IPS-18c (cell line): ENCODE results near the gene AHI1.

Source experiments
- H3K4me3 ChIP-seq: 2 replicates; pipeline ENCODE4 v1.7.0; 2013; ENCODE audit warnings: low read depth, mild to moderate bottlenecking, low read length, moderate library complexity; ENCODE audit not compliant: insufficient read depth
- H3K9me3 ChIP-seq: one replicate; pipeline ENCODE4 v1.6.1; 2013; ENCODE audit warnings: mild to moderate bottlenecking, low read length, moderate library complexity; ENCODE audit not compliant: control insufficient read depth, insufficient read depth

The AHI1 gene

DNA sequence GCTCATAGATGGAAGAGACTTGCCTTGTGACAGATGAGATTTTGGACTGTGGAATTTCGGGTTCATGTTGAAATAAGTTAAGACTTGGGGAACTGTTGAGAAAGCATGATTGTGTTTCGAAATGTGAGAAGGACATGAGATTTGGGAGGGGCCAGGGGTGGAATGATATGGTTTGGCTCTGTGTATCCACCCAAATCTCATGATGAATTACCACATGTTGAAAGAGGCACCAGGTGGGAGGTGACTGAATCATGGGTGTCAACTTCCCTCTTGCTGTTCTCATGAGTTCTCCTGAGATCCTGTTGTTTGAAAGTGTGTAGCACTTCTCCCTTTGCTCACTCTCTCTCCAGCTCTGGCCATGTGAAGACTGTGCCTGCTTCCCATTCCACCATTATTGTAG lies 17.9 kb downstream of the AHI1 start:
- H3K9me3 ChIP-seq = peaks cover 13% of the 10 kb centered on the region
- no peak overlapping the region for H3K4me3 ChIP-seq

DNA sequence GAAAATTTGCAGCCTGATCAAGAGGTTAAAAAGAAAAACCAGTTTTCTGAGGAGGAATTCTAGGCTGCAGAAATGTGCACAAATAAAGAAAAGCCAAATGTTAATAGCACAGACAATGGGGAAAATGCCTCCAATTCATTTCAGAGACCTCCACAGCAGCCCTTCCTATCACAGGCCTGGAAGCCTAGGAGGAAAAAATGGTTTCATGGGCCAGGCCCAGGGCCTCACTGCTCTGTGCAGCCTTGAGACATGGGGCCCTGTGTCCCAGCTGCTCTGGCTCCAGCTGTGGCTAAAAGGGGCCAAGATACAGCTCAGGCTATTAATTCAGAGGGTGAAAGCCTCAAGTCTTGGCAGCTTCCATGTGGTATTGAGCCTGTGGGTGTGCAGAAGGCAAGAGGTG lies 18.9 kb downstream of the AHI1 start:
- Histone ChIP-seq H3K4me3 (no peak overlapping the region), H3K9me3 (peaks cover 11% of the 10 kb centered on the region)

DNA sequence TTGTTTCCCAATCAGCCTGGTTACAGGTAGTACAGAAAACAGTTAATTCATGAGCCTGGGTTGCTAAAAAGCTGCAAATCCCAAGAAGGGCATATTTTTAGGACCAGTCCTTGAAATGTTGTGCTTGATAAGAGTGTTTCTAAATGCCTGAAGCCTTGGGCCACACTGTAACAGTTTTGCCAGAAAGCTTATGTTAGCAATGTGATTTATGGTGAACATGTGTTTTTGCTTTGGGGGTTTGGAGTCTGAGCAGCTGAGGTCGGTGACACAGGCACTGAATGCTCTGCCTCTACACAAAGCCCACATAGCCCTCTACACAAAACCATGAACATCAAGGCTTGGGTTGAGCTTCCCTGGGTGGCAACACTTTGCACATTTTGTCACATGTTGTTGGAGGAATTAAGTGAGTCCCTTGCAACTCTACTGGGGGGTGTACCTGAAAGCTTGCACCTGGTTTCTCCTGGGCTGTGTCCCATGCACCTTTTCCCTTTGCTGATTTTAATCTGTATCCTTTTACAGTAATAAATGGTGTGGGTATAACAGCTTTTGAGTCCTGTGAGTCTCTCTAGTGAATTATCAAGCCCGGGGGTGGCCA lies 22.2 kb downstream of the AHI1 start:
- H3K4me3 ChIP-seq = no peak overlapping the region
- H3K9me3 ChIP-seq = peaks cover 9% of the 10 kb centered on the region

DNA sequence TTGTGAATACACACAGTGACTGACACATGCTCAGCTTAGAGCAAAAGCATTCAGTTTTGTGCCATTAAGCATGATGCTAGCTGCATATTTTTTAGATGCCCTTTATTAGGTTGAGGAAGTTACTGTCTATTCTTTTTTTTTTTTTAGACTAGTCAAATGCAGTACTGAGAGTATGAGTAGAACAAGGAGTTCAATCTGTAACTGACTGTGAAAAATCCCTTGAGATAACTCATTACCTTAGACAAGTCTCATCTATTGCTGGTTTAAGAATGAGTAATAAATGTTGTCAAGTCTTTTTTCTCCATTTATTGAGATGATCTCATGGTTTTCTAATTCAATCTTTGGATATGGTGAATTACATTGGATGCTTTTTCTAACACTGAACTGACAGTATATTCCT lies 23.2 kb downstream of the AHI1 start:
- H3K9me3 ChIP-seq = peaks cover 2% of the 10 kb centered on the region
- H3K4me3 ChIP-seq = no peak overlapping the region

DNA sequence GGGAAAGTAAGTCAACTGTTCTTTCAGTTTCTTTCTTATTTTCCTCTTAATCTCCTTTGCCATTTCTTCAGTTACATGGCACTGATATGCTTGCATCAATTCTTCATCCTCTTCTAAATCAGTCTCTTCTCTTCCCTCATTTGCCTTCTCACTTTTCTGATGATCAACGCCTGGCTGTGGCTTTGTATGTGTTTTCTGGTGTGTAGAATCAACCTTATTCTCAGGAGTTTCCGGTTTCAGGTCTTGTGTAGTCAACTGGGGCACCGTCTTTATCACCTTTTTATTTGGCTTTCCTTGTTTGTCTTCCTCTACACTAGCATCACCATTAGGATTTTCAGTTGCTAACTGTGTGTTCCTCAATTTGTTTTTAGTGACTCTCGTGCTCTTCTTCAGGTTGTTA lies 31.6 kb downstream of the AHI1 start:
- no peak overlapping the region for H3K4me3 ChIP-seq
- H3K9me3 ChIP-seq = no peaks in the 10 kb centered on the region

DNA sequence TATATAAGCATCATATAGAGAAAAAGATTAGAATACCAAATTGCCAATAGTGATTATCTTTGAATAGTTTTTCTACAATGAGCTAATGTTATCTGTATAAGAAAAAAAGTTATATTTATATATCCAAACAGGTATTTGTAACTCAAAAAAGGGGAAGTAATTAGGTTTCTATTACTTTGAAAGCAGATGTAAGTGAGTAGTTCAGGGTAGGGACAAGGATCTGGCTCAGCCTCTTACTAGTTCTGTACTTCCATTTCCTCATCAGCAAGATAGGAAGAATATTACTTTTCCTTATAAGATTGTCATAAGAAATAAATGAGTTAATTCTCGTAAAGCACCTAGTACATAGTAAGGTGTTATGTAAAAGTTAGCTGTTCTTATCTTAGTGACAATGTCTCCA lies 32.2 kb downstream of the AHI1 start:
- H3K4me3 ChIP-seq = no peak overlapping the region
- H3K9me3 ChIP-seq = no peaks in the 10 kb centered on the region

DNA sequence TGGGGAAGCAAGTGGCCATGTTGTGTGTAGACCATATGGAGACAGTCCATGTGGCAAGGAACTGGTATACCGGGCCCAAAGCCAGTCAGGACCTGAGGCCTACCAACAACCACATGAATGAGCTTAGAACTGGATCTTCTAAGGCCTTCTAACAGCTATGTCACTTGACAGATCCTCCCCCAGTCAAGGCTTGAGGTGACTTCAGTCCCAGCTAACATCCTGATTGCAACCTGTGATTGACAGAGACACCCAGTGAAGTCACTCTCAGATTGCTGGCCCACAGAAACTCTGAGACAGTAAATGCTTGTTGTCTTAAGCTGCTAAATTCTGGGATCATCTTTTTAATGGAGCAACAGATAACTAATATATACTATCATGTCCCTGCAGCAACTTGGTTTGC lies 32.9 kb downstream of the AHI1 start:
- no peaks in the 10 kb centered on the region for H3K9me3 ChIP-seq
- no peak overlapping the region for H3K4me3 ChIP-seq

DNA sequence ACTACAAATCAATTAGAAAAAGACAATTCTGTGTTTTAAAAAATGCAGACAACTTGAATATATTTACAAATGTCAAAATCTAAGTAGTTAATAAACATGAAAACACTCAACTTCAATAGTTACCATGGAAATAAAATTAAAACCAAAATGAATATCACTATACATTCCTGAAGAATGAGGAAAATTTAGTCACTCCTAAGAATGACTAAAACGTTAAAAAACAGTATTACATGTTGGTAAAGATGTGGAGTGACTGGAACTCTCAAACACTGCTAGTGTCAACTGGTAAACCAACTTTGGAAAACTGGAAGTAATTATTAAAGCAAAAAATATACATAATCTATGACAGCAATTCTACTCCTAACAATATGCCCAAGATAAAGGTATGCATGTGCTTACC lies 36.3 kb downstream of the AHI1 start:
- Histone ChIP-seq H3K4me3 (no peak overlapping the region), H3K9me3 (no peaks in the 10 kb centered on the region)

DNA sequence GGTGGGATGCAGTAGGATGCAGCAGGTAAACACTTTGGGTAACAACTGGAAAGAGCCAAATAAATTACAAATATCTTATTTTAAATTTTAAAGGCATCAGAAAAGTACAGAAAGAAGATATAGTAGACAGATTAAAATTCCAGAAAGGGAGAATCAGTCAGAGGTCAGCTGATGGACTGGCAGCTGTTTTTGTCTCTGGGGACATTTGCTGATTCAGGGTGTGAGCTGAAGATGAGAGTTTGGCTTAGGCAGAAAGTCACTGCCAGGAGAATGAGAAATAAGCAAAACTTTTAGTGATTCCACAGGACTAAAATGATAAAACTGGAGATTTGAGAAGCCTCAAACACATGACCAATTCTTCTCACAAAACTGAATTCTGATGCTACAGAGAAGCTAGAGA lies 39.5 kb downstream of the AHI1 start:
- Histone ChIP-seq H3K4me3 (no peak overlapping the region), H3K9me3 (no peaks in the 10 kb centered on the region)

DNA sequence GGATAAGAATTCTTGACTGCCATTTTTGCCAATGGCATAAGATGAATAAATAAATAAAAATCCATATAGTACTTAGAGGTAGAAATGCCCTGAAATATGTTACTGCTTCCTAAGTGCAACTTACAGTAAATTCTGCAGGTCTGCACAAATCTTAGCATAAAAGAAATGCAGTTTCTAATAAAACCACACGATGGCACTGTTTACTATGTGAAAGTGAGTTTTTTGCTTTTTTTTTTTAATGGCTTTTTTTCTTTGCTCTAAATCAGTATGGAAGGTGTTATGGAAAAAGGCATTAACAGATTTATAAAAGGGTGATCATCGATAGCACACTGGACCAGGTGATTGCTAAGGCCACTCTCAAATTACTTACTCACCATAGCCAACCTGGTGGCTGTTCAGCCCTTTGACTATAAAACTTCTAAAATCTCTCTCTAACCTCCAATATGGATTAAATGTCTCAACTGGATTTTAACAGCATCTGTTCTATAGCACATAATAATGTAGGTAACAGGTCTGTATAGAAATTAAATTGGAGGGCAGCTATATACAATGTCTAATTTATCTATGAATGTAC lies 45.8 kb downstream of the AHI1 start:
- Histone ChIP-seq H3K4me3 (no peak overlapping the region), H3K9me3 (no peaks in the 10 kb centered on the region)

DNA sequence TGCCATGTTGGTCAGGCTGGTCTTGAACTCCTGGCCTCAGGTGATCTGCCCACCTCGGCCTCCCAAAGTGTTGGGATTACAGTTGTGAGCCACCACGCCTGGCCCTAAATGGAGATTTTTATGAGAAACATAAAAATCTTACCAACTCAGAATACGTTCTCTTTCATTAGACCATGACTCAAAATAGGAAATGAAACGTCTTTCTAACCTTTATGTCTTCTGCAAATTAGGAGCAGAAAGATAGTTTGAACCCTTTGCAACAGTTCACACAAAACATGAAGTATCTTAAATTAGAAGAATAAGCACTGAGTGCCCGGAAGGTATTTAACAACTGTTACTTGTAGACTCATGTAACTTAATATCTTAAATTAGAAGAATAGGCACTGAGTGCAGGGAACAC lies 48.3 kb downstream of the AHI1 start:
- no peak overlapping the region for H3K4me3 ChIP-seq
- no peaks in the 10 kb centered on the region for H3K9me3 ChIP-seq

DNA sequence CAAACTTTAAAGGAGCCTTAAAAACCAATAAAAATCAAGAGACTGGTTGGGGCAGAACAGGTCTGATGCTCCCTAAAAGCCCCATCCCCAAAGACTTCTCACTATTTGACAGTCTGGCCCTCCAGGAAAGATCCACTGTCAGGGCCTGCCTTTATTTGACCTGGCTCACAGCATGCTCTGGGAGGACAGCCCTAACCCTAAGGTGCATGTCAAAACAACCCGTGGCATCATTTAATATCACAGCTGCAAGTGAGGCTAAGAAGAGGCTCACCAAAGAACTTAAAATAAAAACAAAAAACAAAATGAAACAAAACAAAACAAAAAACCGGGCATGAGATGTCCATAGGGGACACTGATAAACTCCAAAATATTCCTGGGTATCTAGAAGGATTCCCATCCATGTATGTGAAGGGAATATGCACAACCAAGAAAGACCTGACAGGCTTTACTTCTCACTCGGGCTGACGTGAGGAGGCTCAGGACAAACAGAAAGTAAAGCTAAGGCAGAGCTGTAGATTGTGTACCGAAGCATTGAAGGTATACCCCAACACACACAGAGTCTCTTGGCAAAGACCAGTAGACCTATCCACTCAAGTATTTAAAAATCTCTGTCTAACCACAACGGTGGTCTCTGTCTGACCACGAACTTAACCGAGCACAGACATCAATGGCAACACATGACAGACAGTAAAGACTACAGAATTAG lies 57.3 kb downstream of the AHI1 start:
- Histone ChIP-seq H3K9me3 (no peaks in the 10 kb centered on the region), H3K4me3 (no peak overlapping the region)

DNA sequence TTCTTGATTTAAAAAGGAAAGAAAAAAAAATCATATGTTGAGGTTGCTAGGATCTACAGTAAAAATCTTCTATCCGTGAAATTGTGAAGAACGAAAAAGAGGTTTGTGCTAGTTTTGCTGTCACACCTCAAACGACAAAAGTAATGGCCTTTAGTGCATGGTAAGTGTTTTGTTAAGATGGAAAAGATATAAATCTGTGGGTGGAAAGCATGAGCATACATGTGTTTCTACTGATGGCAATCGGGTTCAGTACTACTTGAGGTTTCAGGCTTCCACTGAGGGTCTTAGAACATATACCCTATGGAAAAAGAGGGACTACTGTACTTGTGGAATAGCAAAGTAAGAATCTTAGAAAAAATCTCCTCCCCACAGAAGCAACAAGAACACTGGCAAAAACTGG lies 58.0 kb downstream of the AHI1 start:
- Histone ChIP-seq H3K4me3 (no peak overlapping the region), H3K9me3 (no peaks in the 10 kb centered on the region)

DNA sequence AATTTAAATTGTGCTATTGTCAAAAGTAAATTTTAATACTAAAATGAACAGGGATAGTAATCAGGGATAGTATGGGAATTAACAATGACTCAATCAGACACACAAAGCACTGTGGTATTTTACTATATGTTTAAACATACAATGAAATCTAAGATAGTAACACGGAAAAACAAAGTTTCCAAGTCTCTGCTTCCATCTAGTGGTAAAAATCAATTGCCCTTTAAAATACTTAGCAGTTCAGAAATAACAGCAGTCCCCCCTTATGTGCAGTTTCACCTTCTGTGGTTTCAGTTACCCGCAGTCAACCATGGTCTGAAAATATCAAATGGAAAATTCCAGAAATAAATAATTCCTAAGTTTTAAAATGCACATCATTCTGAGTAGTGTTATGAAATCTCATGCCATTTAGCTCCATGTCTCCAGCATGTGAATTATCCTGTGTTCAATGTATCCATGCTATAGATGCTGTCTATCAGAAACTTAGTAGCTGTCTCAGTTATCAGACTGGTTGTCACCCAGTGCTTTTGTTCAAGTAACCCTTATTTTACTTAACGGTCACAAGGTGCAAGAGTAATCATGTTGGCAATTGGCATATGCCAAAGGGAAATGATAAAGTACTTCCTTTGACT lies 58.5 kb downstream of the AHI1 start:
- no peaks in the 10 kb centered on the region for H3K9me3 ChIP-seq

DNA sequence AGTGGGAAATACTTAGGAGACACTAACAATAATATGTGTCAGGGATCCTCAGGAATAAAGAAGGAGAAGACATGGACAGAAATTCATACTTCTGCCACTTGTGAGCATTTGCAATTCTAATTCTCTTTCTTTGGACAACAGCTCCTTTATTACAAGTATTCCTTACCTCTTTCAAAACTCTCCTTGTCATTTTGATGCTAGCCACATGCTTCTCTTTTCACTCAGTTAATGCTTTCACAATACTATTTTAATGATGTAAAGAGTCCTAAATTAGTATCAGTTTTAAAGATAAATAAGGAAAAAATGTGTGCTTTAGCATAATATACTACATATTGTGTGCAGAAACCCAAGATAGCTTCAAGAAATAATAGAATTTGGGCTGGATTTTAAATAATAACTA lies 62.5 kb downstream of the AHI1 start:
- Histone ChIP-seq H3K4me3 (no peak overlapping the region), H3K9me3 (no peaks in the 10 kb centered on the region)

More for the DNA sequence above, 58.5 kb downstream of the AHI1 start:
- no peak overlapping the region for H3K4me3 ChIP-seq

DNA sequence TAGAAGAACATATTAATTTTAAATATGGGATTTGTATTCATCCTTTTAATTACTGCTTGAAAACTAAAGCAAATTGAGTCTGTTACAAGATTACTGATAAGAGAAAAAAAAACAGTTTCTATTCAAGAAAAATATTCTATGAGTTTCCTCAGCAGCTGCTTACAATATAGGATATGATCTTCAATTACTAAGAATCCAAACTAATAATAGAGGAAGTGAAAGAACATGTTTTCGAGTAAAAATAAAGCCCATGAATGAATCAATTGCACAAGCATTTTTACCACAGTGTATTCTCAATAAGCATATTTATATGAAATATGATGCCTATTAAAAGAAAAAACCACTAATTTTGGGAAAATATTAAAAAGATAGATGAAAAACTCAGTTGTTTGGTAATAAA lies 63.4 kb downstream of the AHI1 start:
- no peak overlapping the region for H3K4me3 ChIP-seq

DNA sequence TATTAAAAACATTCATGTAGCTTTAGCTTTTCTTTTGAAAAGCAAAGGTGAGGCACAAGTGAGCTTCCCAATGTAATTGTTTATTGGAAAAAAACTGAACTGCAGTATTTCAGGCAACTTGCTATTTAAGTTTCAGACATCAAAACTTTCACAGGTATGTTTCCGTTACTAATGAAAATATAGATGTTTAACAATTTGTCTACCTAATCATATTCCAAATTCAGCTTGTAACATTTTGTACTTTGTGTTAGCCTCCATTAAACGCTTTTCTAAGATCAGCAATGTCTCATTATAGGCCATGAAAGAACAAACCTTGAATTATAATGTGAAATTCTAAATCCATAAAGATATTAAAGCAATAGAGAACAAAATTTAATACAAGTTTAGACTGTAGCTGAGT lies 69.5 kb downstream of the AHI1 start:
- H3K9me3 ChIP-seq = no peaks in the 10 kb centered on the region
- no peak overlapping the region for H3K4me3 ChIP-seq

More for the DNA sequence above, 63.4 kb downstream of the AHI1 start:
- no peaks in the 10 kb centered on the region for H3K9me3 ChIP-seq

DNA sequence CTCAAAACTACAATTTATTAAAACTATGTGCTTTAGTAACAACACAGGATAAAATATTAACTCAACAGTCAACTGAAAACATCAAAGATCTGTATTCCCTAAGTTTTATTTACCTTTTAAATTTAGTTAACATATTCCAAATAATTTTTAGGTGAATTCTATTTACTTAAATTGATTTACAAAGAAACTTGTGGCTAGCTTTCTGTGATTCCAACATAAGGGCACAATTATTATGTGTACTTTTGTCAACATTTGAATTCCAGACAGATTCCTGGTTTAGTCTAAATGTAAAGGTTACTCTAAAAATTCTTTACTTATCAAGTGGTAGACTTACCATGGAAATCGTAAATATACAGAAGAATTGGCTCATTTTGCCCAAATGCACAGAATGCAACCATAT lies 70.7 kb downstream of the AHI1 start:
- Histone ChIP-seq H3K9me3 (no peaks in the 10 kb centered on the region), H3K4me3 (no peak overlapping the region)
